Fibroblast of villous mesenchyme (primary cell): Measurements from ENCODE around the gene ZNF33B. TPM values are rescaled to one million over a fixed set of nuclear protein-coding genes. Genes with fewer than 3 reads are reported as not detected.

Experiments used
- DNase-seq: peaks from one replicate; pipeline ENCODE4 v3.0.0-alpha.2; 2010; ENCODE audit warnings: low read depth
- H3K4me3 ChIP-seq: 2 replicates; pipeline ENCODE4 v1.5.1; 2011; ENCODE audit warnings: low read depth, mild to moderate bottlenecking, low read length
- CTCF ChIP-seq: IDR thresholded peaks from 2 replicates; pipeline ENCODE4 v1.5.1; 2012; ENCODE audit warnings: low read depth, mild to moderate bottlenecking, low read length; ENCODE audit not compliant: insufficient read depth
- small RNA-seq: library from RNA; depleted of rRNA; stranded (forward); fragments of <200 nt; gene quantifications from one replicate; pipeline ENCODE3, GENCODE V24; 2012
- total RNA-seq: library from RNA; depleted of rRNA; stranded (reverse); fragments of >200 nt; gene quantifications from 2 replicates; pipeline ENCODE4 v1.2.3, GENCODE V29; 2012

ZNF33B gene
- total RNA-seq, 1 donor, result 7.8 TPM

DNA sequence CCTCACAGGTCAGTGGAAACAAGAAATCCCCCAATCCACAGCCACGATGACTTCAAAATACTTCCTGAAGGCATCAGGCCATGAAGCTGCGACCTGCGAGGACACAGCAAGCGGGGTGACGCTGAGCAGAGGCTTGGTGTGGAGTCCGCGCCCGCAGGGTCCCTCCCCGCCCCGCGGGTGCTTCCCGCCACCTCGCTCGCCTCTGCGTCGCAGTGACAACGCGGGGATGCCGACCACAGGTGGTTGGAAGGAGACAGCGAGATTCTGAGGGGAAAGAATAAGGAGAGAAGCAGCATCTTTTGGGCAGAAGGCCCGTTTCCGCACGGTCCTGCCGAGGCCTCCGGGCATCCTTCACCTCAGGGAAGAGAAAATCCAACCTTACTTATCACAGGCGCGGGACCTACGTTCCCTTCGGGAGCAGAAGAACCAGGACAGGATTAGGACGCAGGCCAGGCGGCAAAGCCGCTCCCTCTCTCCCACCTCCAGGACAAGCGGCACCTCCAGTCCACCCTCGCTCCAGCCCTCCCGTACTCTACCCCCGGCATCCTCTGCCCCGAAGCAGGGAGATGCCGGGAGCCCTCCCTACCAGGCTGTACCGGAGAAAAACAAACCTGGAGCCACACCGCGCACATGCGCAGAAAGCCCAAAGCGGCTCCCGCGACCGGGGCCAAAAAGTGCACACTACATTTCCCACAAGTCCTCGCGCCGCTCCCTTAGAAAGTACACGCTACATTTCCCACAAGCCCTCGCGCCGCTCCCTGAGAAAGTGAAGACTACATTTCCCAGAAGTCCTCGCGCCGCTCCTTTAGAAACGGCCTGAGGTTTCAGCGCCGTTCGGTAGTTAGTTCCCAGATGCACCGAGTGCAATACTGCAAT is 85.9 kb downstream of the ZNF33B start:
- peak; percentile 97 for DNase-seq
- no peak for TF ChIP-seq CTCF
- H3K4me3 ChIP-seq, result peak overlapping the region; percentile 63

- DNase-seq, result no peak
- no peak for TF ChIP-seq CTCF
Measured at GRCh38 chr10:42551582-42552187, 86.7 kb downstream of the ZNF33B start.

DNA sequence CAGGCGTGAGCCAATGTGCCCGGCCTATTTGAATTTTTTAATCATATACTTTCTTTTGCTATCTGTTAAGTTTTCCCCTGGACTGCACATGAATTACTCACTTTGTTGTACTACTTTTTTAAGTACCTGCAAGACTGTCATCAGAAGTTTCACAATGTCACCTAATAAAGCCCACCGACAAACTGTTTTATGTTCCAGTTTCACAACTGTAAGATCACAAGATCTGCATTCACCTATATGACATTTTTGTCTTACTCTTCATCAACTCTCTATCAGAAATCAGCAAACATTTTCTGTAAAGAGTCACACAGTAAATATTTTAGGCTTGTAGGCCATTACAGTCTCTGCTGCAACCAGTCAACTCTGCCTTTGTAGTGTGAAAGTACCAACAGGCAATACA is 88.5 kb downstream of the ZNF33B start:
- no peak overlapping the region for H3K4me3 ChIP-seq
- DNase-seq, result no peak
- TF ChIP-seq CTCF, result no peak

More at GRCh38 chr10:42551582-42552187, 86.7 kb downstream of the ZNF33B start:
- H3K4me3 ChIP-seq, result peak overlapping the region; percentile 63

DNA sequence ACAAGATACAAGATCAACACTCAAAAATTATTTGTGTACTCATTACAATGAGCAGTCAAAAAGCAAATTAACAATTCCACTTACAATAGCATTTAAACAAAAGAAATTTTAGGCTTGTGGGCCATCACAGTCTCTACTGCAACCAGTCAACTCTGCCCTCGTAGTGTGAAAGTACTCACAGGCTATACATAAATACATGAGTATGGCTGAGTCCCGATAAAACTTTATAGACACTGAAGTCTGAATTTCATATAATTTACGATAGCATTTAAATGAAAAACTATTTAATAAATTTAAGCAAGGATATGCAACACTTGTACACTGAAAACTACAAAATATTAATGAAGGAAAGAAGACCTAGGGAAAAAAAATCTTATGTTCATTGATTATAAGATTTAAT is 90.1 kb downstream of the ZNF33B start:
- DNase-seq, result no peak
- no peak overlapping the region for H3K4me3 ChIP-seq
- no peak for TF ChIP-seq CTCF

GRCh38 chr10:42544945-42545344 is 93.4 kb downstream of the ZNF33B start:
- DNase-seq, result no peak
- H3K4me3 ChIP-seq, result no peak overlapping the region
- TF ChIP-seq CTCF, result no peak

- no peak for DNase-seq
- H3K4me3 ChIP-seq, result no peak overlapping the region
- TF ChIP-seq CTCF, result no peak
Measured at GRCh38 chr10:42543840-42544372, 94.5 kb downstream of the ZNF33B start.

Small RNA genes within 50 kb of the gene (small RNA-seq; reads per million reads assigned to genes)
- gene AL022345.1 (not detected), gene AL022345.2 (not detected), gene AL022345.3 (not detected), gene FXYD6P1 (not detected), gene RNU6-1170P (not detected)

Other genes starting within 250 kb of the ZNF33B start
- gene BMS1, start 144.2 kb upstream of the ZNF33B start, total RNA-seq, result 17.7 and 21.2 TPM in 2 replicates